Gastrocnemius medialis (tissue), 4 donors: Measurements from ENCODE around the gene METAP1.

Experiments
- POLR2A ChIP-seq, 2 donors: fragments of 450-650 bp; IDR thresholded peaks; one replicate each; pipeline ENCODE4 v1.6.1; 2017; ENCODE audit warnings: antibody characterized with exemption in 2 of 2, mild to moderate bottlenecking in 2 of 2, moderate library complexity in 2 of 2
- TF ChIP-seq, protein P1 (sequence below), 5 experiments: fragments of 450-650 bp in 3 of 5; fragments of 200-600 bp in 2 of 5; sonication (generic) in 2 of 5; IDR thresholded peaks in 4 of 5; conservative IDR thresholded peaks in 1 of 5; 1 replicate in 4 of 5; 2 replicates in 1 of 5; pipeline ENCODE4 v1.5.1; 2016 to 2019; ENCODE audit warnings: antibody characterized with exemption in 5 of 5, mild to moderate bottlenecking in 3 of 5, moderate library complexity in 3 of 5

DNA sequence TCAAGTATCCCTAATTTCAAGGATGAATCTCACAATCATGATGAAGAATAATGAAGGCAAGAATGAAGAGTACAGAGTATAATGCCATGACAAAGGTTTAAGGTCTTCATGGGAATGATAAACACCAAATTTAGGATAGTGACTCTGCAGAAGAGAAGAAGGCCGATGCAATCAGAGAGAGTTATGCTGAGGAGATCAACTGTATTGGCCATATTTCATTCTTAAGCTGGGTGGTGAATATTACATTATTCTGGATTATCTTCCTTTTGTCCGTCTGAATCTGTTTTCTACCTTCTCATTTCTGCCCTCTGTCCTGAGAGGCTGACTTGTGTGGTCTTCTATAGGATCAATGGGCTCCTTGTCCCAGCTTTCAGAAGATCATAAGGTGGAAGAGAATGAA lies 7.8 kb upstream of the METAP1 start:
- TF ChIP-seq, protein P1, sequence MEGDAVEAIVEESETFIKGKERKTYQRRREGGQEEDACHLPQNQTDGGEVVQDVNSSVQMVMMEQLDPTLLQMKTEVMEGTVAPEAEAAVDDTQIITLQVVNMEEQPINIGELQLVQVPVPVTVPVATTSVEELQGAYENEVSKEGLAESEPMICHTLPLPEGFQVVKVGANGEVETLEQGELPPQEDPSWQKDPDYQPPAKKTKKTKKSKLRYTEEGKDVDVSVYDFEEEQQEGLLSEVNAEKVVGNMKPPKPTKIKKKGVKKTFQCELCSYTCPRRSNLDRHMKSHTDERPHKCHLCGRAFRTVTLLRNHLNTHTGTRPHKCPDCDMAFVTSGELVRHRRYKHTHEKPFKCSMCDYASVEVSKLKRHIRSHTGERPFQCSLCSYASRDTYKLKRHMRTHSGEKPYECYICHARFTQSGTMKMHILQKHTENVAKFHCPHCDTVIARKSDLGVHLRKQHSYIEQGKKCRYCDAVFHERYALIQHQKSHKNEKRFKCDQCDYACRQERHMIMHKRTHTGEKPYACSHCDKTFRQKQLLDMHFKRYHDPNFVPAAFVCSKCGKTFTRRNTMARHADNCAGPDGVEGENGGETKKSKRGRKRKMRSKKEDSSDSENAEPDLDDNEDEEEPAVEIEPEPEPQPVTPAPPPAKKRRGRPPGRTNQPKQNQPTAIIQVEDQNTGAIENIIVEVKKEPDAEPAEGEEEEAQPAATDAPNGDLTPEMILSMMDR (IDR thresholded peaks at IDR 0.05 in 4 of 5, conservative IDR thresholded peaks at IDR 0.05 in 1 of 5): no peak
- no peak for TF ChIP-seq POLR2A (IDR thresholded peaks at IDR 0.05)
